Suprapubic skin (tissue), 4 donors: Measurements from ENCODE around the gene NME7. TPM values are rescaled to one million over a fixed set of nuclear protein-coding genes. Genes with fewer than 3 reads are reported as not detected.

ENCODE experiments used
- DNase-seq, 2 donors: peaks; one replicate each; pipeline ENCODE4 v3.0.0-alpha.2; 2019; ENCODE audit warnings: low spot score in 2 of 2
- H3K27ac ChIP-seq: fragments of 200-600 bp; sonication (generic); one replicate; pipeline ENCODE4 v1.5.1; 2019
- H3K27me3 ChIP-seq: fragments of 200-600 bp; sonication (generic); one replicate; pipeline ENCODE4 v1.5.1; 2019
- H3K36me3 ChIP-seq: fragments of 200-600 bp; sonication (generic); one replicate; pipeline ENCODE4 v1.5.1; 2019
- H3K4me1 ChIP-seq: fragments of 200-600 bp; sonication (generic); one replicate; pipeline ENCODE4 v1.5.1; 2019
- H3K4me3 ChIP-seq: fragments of 200-600 bp; sonication (generic); one replicate; pipeline ENCODE4 v1.5.1; 2019; ENCODE audit warnings: mild to moderate bottlenecking
- H3K9me3 ChIP-seq: fragments of 200-600 bp; sonication (generic); one replicate; pipeline ENCODE4 v1.5.1; 2019
- CTCF ChIP-seq, 2 donors: fragments of 200-600 bp in 1 of 2; fragments of 450-650 bp in 1 of 2; sonication (generic) in 1 of 2; IDR thresholded peaks; one replicate each; pipeline ENCODE4 v1.5.1; 2016 to 2019; ENCODE audit warnings: antibody characterized with exemption in 2 of 2, mild to moderate bottlenecking in 1 of 2, moderate library complexity in 1 of 2
- EP300 ChIP-seq: sonication (generic); formaldehyde crosslinking; IDR thresholded peaks from one replicate; pipeline ENCODE4 v1.6.1; 2017; ENCODE audit warnings: antibody characterized with exemption
- POLR2A ChIP-seq, 2 donors: fragments of 450-650 bp; IDR thresholded peaks; one replicate each; pipeline ENCODE4 v1.6.1; 2017; ENCODE audit warnings: antibody characterized with exemption in 2 of 2, mild to moderate bottlenecking in 2 of 2, moderate library complexity in 2 of 2
- POLR2AphosphoS5 ChIP-seq, 3 donors: sonication (generic); formaldehyde crosslinking; IDR thresholded peaks; one replicate each; pipeline ENCODE4 v1.6.1; 2017; ENCODE audit warnings: antibody characterized with exemption in 3 of 3
- WGBS: methylation state at CpG from one replicate; pipeline ENCODE4 v1.1.5; 2018; 5-methylcytosine and 5-hydroxymethylcytosine counted together
- total RNA-seq, 4 donors: library from RNA; depleted of rRNA; stranded (reverse); fragments of >200 nt; gene quantifications; one replicate each; pipeline ENCODE4 v1.1.0, GENCODE V29; 2016

The NME7 gene
- total RNA-seq, 4 donors from 2014 or later, result 9.5 to 13.9 (median 11.7) TPM

DNA sequence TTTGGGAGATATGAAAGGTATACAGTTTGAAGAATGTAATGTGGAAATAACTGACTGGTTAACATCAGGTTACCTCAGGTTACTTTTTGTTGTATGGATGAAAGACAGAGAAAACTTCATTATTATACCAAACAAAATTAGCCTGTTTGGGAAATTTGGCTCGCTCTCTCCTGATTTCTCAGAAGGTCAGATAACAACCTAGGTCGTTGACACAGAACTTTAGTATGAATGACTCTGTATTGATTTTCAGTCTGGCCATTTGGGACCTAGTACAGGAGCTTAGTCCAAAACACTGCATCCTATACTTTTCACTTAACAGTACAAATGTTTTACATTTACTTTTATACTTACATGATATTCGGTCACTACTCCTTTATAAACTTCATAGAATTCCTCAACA, 132.8 kb downstream of the NME7 start:
- WGBS, result 94% methylated on average over 3 of the region's 3 CpGs

GRCh38 chr1:169217636-169218035, 150.0 kb downstream of the NME7 start:
- H3K27ac ChIP-seq, result no peak overlapping the region
- TF ChIP-seq EP300 (no peak), POLR2A (IDR thresholded peaks at IDR 0.05) (no peak), CTCF (IDR thresholded peaks at IDR 0.05) (no peak), POLR2AphosphoS5 (IDR thresholded peaks at IDR 0.05) (no peak)
- no peaks in the 10 kb centered on the region for H3K4me1 ChIP-seq
- no peak for DNase-seq
- WGBS, result 82% methylated on average over 3 of the region's 3 CpGs
- no peaks in the 10 kb centered on the region for H3K9me3 ChIP-seq
- H3K36me3 ChIP-seq, result no peaks in the 10 kb centered on the region
- H3K27me3 ChIP-seq, result no peaks in the 10 kb centered on the region
- H3K4me3 ChIP-seq, result no peak overlapping the region

More for the DNA sequence above, 132.8 kb downstream of the NME7 start:
- TF ChIP-seq EP300 (no peak), POLR2AphosphoS5 (IDR thresholded peaks at IDR 0.05) (no peak), POLR2A (IDR thresholded peaks at IDR 0.05) (no peak), CTCF (IDR thresholded peaks at IDR 0.05) (no peak)
- no peak for DNase-seq
- no peaks in the 10 kb centered on the region for H3K27me3 ChIP-seq
- no peak overlapping the region for H3K27ac ChIP-seq
- no peaks in the 10 kb centered on the region for H3K9me3 ChIP-seq
- H3K36me3 ChIP-seq, result no peaks in the 10 kb centered on the region
- H3K4me3 ChIP-seq, result no peak overlapping the region
- H3K4me1 ChIP-seq, result no peaks in the 10 kb centered on the region

GRCh38 chr1:169214598-169214997, 153.0 kb downstream of the NME7 start:
- TF ChIP-seq POLR2AphosphoS5 (IDR thresholded peaks at IDR 0.05) (no peak), EP300 (no peak), POLR2A (IDR thresholded peaks at IDR 0.05) (no peak), CTCF (IDR thresholded peaks at IDR 0.05) (no peak)
- Histone ChIP-seq H3K9me3 (no peaks in the 10 kb centered on the region), H3K27me3 (no peaks in the 10 kb centered on the region), H3K4me3 (no peak overlapping the region), H3K4me1 (no peaks in the 10 kb centered on the region), H3K27ac (no peak overlapping the region), H3K36me3 (no peaks in the 10 kb centered on the region)
- DNase-seq, result no peak
- 97% methylated on average over 4 of the region's 4 CpGs for WGBS

DNA sequence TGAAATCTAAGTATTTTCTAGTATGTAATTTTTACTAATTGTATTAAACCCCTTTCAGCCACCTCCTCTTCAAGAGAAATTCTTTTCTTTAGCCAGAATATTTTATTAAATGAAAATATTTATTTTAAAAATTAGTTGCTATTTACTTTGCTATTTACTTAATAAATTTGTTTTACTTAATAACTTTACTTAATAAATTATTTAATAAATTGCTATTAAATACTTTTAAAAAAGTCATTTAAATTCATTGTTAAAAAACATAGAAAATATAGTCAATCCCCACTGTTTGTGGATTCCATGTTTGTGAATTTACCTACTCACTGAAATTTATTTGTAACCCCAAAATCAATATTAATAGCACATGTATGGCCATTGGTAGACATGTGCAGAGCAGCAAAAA, 155.5 kb downstream of the NME7 start:
- H3K9me3 ChIP-seq, result no peaks in the 10 kb centered on the region
- no peak overlapping the region for H3K27ac ChIP-seq
- TF ChIP-seq EP300 (no peak), POLR2A (IDR thresholded peaks at IDR 0.05) (no peak), CTCF (IDR thresholded peaks at IDR 0.05) (no peak), POLR2AphosphoS5 (IDR thresholded peaks at IDR 0.05) (no peak)
- H3K36me3 ChIP-seq, result no peaks in the 10 kb centered on the region
- no peaks in the 10 kb centered on the region for H3K27me3 ChIP-seq
- H3K4me3 ChIP-seq, result no peak overlapping the region
- no peak for DNase-seq
- no peaks in the 10 kb centered on the region for H3K4me1 ChIP-seq

GRCh38 chr1:169207797-169208520, 159.6 kb downstream of the NME7 start:
- Histone ChIP-seq H3K36me3 (no peaks in the 10 kb centered on the region), H3K4me3 (no peak overlapping the region), H3K27ac (no peak overlapping the region), H3K4me1 (no peaks in the 10 kb centered on the region), H3K9me3 (no peaks in the 10 kb centered on the region), H3K27me3 (no peaks in the 10 kb centered on the region)
- DNase-seq, result no peak
- 68% methylated on average over 1 of the region's 1 CpG for WGBS
- TF ChIP-seq CTCF (IDR thresholded peaks at IDR 0.05), result no peak
- TF ChIP-seq POLR2A (IDR thresholded peaks at IDR 0.05), result no peak
- TF ChIP-seq EP300, result no peak
- TF ChIP-seq POLR2AphosphoS5 (IDR thresholded peaks at IDR 0.05), result no peak
